HG02759 (cell line): ENCODE results near the gene FLNB.

Source experiments
- ATAC-seq: cut with Tn5 transposase; IDR thresholded peaks from one replicate; pipeline ENCODE4 v1.9.1; 2021; ENCODE audit warnings: mild to moderate bottlenecking, moderate library complexity; ENCODE audit not compliant: unreplicated experiment

The FLNB gene

DNA sequence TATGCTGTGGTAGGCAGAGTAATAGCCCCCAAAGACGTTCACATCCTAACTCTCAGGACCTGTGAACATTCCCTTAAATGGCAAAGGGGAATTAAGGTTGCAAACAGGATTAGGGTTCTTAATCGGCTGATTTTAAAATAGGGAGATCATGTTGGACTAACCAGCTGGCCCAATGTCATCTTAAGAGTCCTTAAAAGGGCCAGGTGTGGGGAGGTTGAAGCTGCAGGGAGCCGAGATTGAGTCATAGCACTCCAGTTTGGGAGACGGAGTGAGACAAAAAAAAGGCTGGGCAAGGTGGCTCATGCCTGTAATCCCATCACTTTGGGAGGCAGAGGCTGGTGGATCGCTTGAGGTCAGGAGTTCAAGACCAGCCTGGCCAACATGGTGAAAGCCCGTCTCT lies 1.6 kb upstream of the FLNB start:
- ATAC-seq = no peak

- ATAC-seq = peak; percentile 22
Observed at GRCh38 chr3:58009026-58009748, 965 bp downstream of the FLNB start.

DNA sequence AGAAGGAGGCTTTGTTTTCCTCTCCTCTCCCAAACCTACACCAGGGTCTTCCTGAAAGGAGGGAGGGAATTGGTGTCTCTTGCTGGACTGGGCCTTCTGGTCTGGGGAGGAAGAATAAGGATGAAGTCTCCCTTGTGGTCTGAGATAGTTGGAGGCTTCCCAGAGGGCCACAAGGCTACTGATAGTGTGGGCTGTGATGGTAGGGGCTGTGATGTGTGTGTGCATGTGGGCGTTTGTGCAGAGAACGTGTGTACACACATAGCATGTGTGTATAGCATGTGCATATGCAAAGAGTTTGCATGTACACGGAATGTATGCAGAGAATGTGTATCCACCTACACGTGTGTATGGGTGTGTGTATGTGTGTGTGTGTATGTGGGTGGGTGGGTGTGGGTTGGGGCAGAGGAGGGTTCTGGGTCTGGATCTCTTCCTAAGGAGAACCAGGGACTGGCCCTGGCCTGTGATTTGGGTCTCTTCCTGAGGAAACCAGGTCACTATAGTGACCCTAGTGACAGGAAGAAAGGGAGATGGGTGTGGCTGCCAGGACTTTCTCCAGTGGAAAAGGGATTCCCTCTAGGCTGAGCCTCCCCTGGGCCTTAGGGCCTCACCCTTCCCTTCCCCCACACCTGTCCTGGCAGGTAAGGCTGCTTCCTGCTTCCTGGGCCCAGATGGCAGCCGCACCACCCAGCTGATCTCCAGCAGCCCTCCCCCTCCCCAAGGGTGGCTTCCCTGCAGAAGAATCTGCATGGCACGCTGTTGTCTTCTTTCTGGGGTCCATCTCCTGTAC lies 1.7 kb downstream of the FLNB start:
- no peak for ATAC-seq

GRCh38 chr3:58010562-58010961 lies 2.3 kb downstream of the FLNB start:
- ATAC-seq = no peak

GRCh38 chr3:58011580-58011979 lies 3.4 kb downstream of the FLNB start:
- ATAC-seq = no peak

- ATAC-seq = no peak
Observed at GRCh38 chr3:58012302-58012701, 4.1 kb downstream of the FLNB start.

DNA sequence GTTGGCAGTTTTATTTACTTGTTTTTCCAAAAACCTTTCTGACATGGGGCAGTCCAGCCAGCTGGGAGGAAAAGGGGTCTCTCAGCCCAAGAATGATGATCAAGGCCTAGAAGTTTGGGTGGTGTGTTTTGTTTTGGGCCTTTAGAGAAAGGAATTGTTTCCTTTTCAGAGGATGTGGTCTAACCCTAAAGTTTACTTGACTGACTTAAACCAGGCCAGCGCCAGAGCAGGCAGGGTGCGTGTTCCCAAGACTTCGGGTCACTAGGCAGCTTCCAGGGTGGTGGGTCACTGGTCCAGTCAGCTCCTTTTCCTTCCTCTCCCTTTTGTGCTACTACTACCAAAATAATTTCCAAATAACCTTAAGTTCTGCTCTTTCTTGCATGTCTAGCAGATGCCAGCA lies 4.9 kb downstream of the FLNB start:
- ATAC-seq = no peak

DNA sequence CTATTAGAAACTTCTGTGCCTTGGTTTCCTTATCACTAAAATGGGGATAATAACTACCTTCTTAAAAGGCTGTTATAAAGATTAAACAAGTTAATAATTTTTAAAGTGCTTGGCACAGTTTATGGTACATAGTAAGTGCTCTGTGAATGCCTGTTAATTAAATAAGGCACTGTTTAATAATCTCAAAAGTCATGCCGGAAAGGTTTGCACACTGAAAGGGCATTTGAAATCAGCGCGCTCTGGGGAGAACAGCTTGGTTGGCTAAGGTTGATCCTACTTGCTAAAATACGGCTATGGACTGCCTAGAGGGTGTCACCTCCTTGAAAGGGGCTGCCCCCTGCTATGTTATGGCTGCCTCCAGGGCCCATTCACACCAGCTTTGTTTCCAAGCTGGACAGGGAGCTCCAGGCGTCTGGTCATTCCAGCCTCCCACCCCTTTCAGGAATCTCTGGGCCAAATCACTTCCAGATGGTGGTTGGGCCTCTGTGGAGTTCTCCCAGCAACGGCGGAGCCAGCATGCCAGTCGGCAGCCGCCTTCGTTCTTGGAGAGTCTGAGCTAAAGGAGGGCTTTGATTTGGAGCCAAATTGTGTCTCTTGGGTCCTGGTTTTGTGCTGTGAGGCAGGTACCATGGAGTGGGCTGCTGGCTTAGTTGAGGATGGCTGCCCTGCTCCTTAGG lies 5.9 kb downstream of the FLNB start:
- no peak for ATAC-seq

DNA sequence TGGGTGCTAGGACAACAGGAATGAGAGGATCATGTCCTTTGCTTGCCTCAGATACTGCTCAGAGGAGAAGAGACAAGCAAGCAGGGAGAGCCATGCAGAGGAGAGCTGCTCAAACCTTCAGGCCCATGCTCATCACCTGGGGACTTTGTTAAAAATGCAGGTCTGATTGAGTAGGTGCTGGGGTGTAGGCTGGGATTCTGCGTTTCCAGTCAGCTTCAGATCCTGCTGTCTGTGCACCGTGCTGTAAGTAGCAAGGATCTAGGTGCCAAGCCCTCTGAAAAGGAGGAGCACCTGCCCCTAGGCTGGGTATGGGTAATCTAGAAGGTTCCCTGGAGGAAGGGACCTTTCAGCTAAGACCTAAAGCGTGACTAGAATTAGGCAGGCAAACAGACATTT lies 7.3 kb downstream of the FLNB start:
- ATAC-seq = no peak

- no peak for ATAC-seq
Observed at GRCh38 chr3:58016710-58017109, 8.5 kb downstream of the FLNB start.

- no peak for ATAC-seq
Observed at GRCh38 chr3:58018892-58019742, 10.9 kb downstream of the FLNB start.

GRCh38 chr3:58020783-58021071 lies 12.5 kb downstream of the FLNB start:
- ATAC-seq = no peak

- ATAC-seq = no peak
Observed at GRCh38 chr3:58021072-58021959, 13.1 kb downstream of the FLNB start.

DNA sequence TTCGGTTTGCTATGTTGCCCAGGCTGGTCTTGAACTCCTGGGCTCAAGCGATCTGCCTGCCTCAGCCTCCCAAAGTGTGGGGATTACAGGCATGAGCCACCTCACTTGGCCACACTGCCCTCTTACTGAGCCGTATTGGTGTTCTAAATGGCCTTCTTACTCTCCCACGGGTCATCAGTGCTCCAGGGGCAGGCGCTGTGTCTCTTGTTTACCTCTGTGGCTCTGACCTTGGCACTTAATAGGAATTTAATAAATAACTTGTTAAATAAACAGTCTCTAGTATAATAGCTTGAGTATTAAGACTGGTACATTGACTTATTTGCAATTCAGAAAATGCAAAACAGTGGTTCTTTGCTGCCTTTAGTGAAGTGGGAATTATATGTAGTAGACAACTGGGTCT lies 13.7 kb downstream of the FLNB start:
- ATAC-seq = no peak

- ATAC-seq = no peak
Observed at GRCh38 chr3:58022490-58022889, 14.3 kb downstream of the FLNB start.

DNA sequence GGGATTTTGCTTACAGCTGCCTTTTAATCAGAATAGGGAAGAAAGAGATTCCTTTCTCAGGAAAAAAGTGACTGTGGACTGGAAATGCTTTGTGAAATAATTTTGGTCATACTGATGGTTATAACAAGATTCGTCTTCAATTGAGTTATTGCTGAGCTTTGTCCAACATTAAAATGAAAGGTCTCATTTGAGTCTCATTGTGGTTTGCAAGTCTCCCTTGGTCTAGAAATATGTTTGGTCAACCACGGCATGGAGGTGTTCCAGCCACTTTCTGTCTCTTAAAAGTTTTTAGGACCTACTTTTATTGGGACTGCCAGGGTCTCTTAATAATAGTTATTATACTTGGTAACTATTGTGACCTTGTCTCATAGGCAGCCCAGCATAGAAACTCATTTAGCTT lies 15.3 kb downstream of the FLNB start:
- ATAC-seq = no peak

- no peak for ATAC-seq
Observed at GRCh38 chr3:58025406-58025805, 17.2 kb downstream of the FLNB start.

DNA sequence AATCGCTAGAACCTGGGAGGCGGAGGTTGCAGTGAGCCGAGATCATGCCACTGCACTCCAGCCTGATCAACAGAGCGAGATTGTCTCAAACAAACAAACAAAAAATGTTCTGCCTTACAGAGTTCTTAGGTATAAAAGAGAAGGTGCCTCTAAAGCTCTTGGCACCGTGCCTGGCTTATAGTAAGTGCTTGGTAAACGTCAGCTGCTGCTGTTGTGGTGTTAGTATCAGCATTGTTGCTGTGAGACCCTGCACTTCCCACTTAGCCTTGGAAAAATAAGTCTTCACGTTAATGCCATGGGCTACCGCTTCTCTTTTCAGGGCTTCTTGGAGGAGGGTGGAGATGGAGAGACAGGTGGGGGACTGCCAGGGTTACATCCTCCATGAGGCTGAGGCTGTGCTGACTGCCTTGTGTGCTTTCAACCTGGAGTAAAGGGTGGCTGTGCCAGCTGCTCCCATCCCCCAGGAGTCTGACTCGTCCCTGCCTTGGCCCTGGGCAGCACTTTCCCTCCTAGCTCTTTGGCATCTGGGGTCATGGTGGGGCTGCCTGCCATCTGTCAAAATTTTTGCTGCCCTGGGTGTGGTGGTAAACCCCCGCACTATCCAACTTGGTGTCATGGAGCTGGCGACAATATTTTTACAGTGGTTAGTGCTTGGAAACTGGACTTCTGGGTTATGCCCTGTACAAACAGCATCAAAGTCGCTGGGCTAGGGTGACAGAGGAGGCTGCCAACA lies 17.8 kb downstream of the FLNB start:
- no peak for ATAC-seq

GRCh38 chr3:58026598-58026997 lies 18.4 kb downstream of the FLNB start:
- no peak for ATAC-seq
